GM12865 (cell line): ENCODE results near the gene FHIT.

ENCODE experiments used
- DNase-seq: peaks from one replicate; pipeline ENCODE4 v3.0.0; 2010; ENCODE audit warnings: low read depth
- H3K4me3 ChIP-seq: 2 replicates; pipeline ENCODE4 v1.5.1; 2011; ENCODE audit warnings: mild to moderate bottlenecking, low read depth, low read length, control low read depth
- TF ChIP-seq, protein P1 (sequence below): IDR thresholded peaks from 2 replicates; pipeline ENCODE4 v1.5.1; 2011; ENCODE audit warnings: low read length, control low read depth, low read depth, inconsistent platforms; ENCODE audit not compliant: insufficient read depth; ENCODE audit errors: missing control alignments

The FHIT gene

DNA sequence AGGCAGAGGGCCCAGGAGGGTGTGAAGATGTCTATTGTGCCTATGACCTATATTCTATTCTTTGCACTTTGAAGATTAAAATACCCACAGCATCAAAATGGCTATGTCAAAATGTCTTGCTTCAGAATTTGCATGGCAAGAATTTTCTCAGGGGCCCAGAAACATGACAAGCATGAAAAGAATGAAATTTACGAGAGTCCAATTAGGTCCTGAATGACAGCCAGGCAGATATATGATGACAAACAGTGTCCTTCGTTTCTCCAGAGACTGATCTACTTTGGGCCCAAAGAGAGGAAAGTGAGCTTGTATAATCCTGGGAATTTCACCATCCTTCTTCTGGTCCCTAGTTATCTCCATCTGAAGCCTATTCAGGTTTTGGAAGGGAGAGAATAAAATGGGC, 609.9 kb downstream of the FHIT start:
- TF ChIP-seq, protein P1, sequence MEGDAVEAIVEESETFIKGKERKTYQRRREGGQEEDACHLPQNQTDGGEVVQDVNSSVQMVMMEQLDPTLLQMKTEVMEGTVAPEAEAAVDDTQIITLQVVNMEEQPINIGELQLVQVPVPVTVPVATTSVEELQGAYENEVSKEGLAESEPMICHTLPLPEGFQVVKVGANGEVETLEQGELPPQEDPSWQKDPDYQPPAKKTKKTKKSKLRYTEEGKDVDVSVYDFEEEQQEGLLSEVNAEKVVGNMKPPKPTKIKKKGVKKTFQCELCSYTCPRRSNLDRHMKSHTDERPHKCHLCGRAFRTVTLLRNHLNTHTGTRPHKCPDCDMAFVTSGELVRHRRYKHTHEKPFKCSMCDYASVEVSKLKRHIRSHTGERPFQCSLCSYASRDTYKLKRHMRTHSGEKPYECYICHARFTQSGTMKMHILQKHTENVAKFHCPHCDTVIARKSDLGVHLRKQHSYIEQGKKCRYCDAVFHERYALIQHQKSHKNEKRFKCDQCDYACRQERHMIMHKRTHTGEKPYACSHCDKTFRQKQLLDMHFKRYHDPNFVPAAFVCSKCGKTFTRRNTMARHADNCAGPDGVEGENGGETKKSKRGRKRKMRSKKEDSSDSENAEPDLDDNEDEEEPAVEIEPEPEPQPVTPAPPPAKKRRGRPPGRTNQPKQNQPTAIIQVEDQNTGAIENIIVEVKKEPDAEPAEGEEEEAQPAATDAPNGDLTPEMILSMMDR = no peak
- H3K4me3 ChIP-seq = no peak overlapping the region
- DNase-seq = no peak

DNA sequence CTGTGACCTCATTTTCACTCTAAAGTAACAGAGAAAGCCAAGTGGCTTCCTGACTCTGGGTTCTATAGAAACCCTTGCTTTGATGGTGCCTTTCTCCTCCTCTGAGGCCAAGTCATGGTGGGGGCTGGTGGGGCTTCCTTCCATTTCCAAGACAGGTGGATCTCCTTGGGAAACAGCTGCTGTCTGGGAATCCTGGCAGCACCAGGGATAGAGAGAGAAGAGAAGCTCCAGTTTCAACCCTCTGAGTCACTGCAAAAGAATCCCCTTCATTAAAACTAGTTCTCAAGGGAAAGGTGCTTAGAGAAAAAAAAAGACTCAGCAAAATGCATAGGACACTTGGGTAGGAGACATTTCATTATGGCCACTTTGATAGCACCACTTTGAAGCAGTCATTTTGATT, 614.4 kb downstream of the FHIT start:
- no peak for DNase-seq
- no peak overlapping the region for H3K4me3 ChIP-seq
- TF ChIP-seq, protein P1 = no peak

DNA sequence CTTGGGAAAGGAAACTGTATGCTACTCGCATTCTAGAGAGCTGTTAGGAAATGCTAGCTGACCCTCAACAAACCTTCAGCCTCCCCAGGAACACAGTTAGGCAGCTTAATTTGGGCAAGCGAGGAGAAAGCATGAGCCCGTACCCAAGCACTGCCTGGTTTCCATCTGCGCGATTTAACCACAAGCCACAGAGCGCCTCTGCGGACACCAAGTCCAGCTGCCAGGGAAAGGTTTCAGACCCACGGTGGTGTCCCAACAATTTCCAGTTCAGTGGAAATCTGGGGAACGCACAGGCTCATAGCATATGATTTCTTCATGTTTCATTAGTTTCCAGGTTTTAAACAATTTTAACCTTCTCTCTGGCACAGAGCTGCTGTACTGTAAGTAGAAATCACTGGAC, 617.6 kb downstream of the FHIT start:
- DNase-seq = no peak

DNA sequence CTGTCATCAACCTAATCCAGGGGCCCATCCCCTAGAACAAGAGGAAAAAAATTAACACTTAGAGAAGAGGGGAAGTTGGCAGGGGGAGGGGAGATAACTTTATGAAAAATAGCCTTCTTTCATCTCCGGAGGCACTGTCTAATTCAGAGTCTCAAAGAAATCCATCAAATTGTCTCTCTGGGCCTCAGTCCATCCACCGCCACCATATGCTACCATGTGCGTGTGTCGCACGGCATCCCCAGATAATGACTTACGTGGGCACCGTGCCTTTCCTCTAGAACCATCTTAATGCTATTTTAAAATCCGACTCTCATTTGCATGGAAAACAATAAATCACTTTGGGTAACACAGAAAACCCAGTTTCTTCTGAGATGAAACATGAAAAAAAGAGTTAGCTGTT, 619.7 kb downstream of the FHIT start:
- H3K4me3 ChIP-seq = no peak overlapping the region
- TF ChIP-seq, protein P1 = no peak
- DNase-seq = no peak

More for the DNA sequence above, 617.6 kb downstream of the FHIT start:
- TF ChIP-seq, protein P1 = no peak
- H3K4me3 ChIP-seq = no peak overlapping the region

DNA sequence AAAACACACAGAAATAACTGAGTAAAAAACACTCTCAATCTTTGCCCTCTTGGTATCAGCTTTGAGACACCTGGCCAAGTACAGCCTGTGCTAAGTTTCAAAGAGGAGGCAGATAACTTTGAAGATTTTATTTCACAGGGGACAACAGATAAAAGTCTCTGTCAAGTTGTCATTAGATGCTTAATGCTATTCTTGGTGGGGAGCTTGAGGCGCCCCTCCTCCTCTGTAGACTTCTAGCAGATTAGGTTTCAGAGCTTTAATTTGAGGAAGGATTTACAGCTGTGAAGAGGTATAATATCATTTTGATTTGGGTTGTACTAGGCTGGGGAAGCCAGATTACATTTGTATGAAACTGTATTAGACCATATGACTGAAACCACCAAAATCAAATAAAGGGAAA, 620.3 kb downstream of the FHIT start:
- TF ChIP-seq, protein P1 = no peak

DNA sequence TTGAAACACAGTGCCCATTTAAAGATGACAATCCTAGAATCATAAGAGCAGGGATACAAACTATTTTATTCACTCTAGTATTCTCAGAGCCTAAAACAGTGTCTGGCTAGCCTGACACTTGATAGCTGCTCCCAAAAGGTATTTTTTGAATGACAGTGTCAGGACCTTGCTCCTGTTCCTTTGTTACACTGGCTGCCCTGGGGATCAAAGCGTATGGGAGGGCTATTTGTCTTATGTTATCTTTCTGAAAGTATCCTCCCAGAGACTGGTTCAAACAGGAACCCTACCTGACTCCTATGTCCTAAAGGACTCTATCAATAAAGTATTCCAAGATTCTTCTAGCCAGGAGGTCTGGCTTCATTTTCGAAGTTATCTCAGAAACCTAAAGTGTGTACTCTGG, 621.4 kb downstream of the FHIT start:
- TF ChIP-seq, protein P1 = no peak
- no peak overlapping the region for H3K4me3 ChIP-seq
- no peak for DNase-seq

More for the DNA sequence above, 620.3 kb downstream of the FHIT start:
- no peak for DNase-seq
- H3K4me3 ChIP-seq = no peak overlapping the region

DNA sequence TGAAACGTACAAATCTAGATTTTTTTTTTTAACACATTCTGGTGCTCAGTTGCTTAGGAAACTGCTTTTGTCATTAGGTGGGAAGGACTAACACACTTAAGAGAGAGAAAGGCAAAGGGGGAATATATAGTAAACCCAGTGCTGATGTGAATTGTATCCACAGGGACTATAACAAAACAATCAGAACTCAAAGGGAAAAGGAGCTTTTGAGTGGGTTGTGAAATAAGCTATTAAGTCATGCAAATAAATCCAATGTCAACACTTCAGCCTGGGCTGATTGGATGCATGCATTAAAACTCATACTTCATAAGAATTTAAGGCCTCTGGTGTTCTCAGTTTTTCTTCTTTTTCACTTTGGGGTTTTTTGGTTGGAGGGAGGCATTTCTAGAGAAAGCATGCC, 628.9 kb downstream of the FHIT start:
- H3K4me3 ChIP-seq = no peak overlapping the region
- DNase-seq = no peak
- TF ChIP-seq, protein P1 = no peak
